Measurements from ENCODE around the gene ANKRD33B.

DNA sequence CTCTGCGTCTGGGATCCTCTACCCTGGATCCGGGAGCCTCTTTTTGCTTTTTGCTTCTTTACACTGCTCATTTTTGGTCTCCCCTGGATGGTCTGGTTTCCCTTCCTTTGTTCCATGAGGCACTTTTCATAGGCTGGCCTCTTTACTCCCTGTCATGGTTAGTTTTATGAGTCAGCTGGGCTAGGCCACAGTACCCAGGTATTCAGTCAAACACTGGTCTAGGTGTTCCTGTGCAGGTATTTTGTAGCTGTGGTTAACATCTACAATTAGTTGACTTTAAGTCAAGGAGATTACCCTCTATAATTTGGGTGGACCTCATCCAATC is 17.5 kb downstream of the ANKRD33B start:
- TF ChIP-seq SUZ12 (IDR thresholded peaks at IDR 0.05; ENCODE audit: extremely low read depth, insufficient read depth, insufficient read length) (no peak), YY1 (IDR thresholded peaks at IDR 0.05; ENCODE audit: insufficient read depth, insufficient read length) (no peak), ZNF274 (IDR thresholded peaks at IDR 0.05; ENCODE audit: low read depth, low read length) (no peak)

Measured in NT2/D1 (cell line).